Body of pancreas (tissue), 4 donors: ENCODE measurements around the gene MICOS13. TPM values are rescaled to one million over a fixed set of nuclear protein-coding genes. Genes with fewer than 3 reads are reported as not detected.

Experiments
- ATAC-seq: fragments of 150-250 bp; one replicate; pipeline ENCODE4 v1.9.1; 2016
- DNase-seq, 4 donors: peaks; one replicate each; pipeline ENCODE4 v3.0.0-alpha.2; 2019
- H3K27ac ChIP-seq, 4 donors: fragments of 200-600 bp; sonication (generic); 1 replicate in 3 of 4; 2 replicates in 1 of 4; pipeline versions ENCODE4 v1.5.1 to v1.6.1; 2016 to 2019; ENCODE audit warnings: mild to moderate bottlenecking in 1 of 4, mixed read lengths in 1 of 4, moderate library complexity in 1 of 4
- H3K27me3 ChIP-seq, 2 donors: fragments of 200-600 bp; sonication (generic); one replicate each; pipeline ENCODE4 v1.6.0; 2016; ENCODE audit warnings: mild to moderate bottlenecking in 1 of 2
- H3K36me3 ChIP-seq, 2 donors: fragments of 200-600 bp; sonication (generic); replicated peaks in 1 of 2; 2 replicates each; pipeline ENCODE4 v1.5.1; 2016; ENCODE audit warnings: low read depth in 2 of 2; ENCODE audit not compliant: insufficient read depth in 1 of 2
- H3K4me1 ChIP-seq: fragments of 200-600 bp; sonication (generic); one replicate; pipeline ENCODE4 v1.6.0; 2016
- H3K4me3 ChIP-seq, 2 donors: fragments of 200-600 bp; sonication (generic); 1 replicate in 1 of 2; 2 replicates in 1 of 2; pipeline ENCODE4 v1.5.1; 2016 to 2019
- H3K9me3 ChIP-seq, 3 donors: fragments of 200-600 bp; sonication (generic); 1 replicate in 2 of 3; 2 replicates in 1 of 3; pipeline ENCODE4 v1.5.1; 2016
- CTCF ChIP-seq, 7 experiments: fragments of 450-650 bp in 4 of 7; fragments of 200-600 bp in 3 of 7; sonication (generic) in 3 of 7; IDR thresholded peaks; one replicate each; pipeline ENCODE4 v1.5.1; 2016 to 2019; ENCODE audit warnings: antibody characterized with exemption in 7 of 7
- POLR2A ChIP-seq, 3 donors: fragments of 450-650 bp; IDR thresholded peaks; one replicate each; pipeline ENCODE4 v1.6.1; 2016; ENCODE audit warnings: antibody characterized with exemption in 3 of 3, mild to moderate bottlenecking in 2 of 3
- WGBS, 2 donors: methylation state at CpG; one replicate each; pipeline ENCODE4 v1.1.5; 2017; 5-methylcytosine and 5-hydroxymethylcytosine counted together
- intact Hi-C: fragments of 100-400 bp; cut with DNase I; formaldehyde crosslinking; loops from one replicate; pipeline ENCODE4 v1.15.1; 2023
- total RNA-seq, 2 donors: library from RNA; depleted of rRNA; stranded (reverse); fragments of >200 nt; gene quantifications; one replicate each; pipeline ENCODE4 v1.1.0, GENCODE V29; 2016

Gene MICOS13
- total RNA-seq, 2 donors from 2014 or later: 14.5 to 14.8 TPM

- Histone ChIP-seq H3K4me1 (peaks cover 16% of the 10 kb centered on the region), H3K27me3 (no peaks in the 10 kb centered on the region), H3K9me3 (no peaks in the 10 kb centered on the region), H3K36me3 (peaks cover 0 to 29% of the 10 kb centered on the region in 2 donors), H3K4me3 (no peak overlapping the region), H3K27ac (no peak overlapping the region)
- no peak for TF ChIP-seq CTCF (IDR thresholded peaks at IDR 0.05)
- no peak for TF ChIP-seq POLR2A (IDR thresholded peaks at IDR 0.05)
- 92 to 95% methylated on average over 8 to 9 of the region's 9 CpGs for WGBS, 2 donors
- no peak for ATAC-seq
- DNase-seq: no peak
- intact Hi-C loops: no loop called here
Observed at GRCh38 chr19:5713228-5713627, 32.9 kb upstream of the MICOS13 start.

- Histone ChIP-seq H3K9me3 (no peaks in the 10 kb centered on the region), H3K27me3 (no peaks in the 10 kb centered on the region), H3K4me3 (no peak overlapping the region), H3K27ac (no peak overlapping the region), H3K36me3 (peaks cover 0 to 33% of the 10 kb centered on the region in 2 donors), H3K4me1 (peaks cover 2% of the 10 kb centered on the region)
- 81% methylated on average over 16 to 25 of the region's 25 CpGs for WGBS, 2 donors
- intact Hi-C loops: no loop called here
- TF ChIP-seq CTCF (IDR thresholded peaks at IDR 0.05) (no peak), POLR2A (IDR thresholded peaks at IDR 0.05) (no peak)
- no peak for DNase-seq
- ATAC-seq: no peak
Observed at GRCh38 chr19:5711713-5712161, 31.4 kb upstream of the MICOS13 start.

GRCh38 chr19:5711025-5711424, 30.7 kb upstream of the MICOS13 start:
- WGBS, 2 donors: 86 to 93% methylated on average over 8 of the region's 8 CpGs
- Histone ChIP-seq H3K27ac (no peak overlapping the region), H3K4me3 (no peak overlapping the region), H3K4me1 (no peaks in the 10 kb centered on the region), H3K36me3 (peaks cover 0 to 33% of the 10 kb centered on the region in 2 donors), H3K9me3 (no peaks in the 10 kb centered on the region), H3K27me3 (no peaks in the 10 kb centered on the region)
- no peak for ATAC-seq
- no peak for DNase-seq
- no peak for TF ChIP-seq CTCF (IDR thresholded peaks at IDR 0.05)
- intact Hi-C loops: no loop called here

GRCh38 chr19:5707576-5708575, 27.6 kb upstream of the MICOS13 start:
- H3K36me3 ChIP-seq: peaks cover 0 to 29% of the 10 kb centered on the region in 2 donors
- no peak overlapping the region for H3K27ac ChIP-seq
- 91 to 96% methylated on average over 10 to 31 of the region's 37 CpGs for WGBS, 2 donors
- H3K4me1 ChIP-seq: no peaks in the 10 kb centered on the region
- DNase-seq (no peak), ATAC-seq (no peak)
- intact Hi-C loops: no loop called here
- TF ChIP-seq POLR2A (IDR thresholded peaks at IDR 0.05) (no peak), CTCF (IDR thresholded peaks at IDR 0.05) (no peak)
- no peaks in the 10 kb centered on the region for H3K9me3 ChIP-seq
- no peaks in the 10 kb centered on the region for H3K27me3 ChIP-seq
- no peak overlapping the region for H3K4me3 ChIP-seq
